GM20431 (cell line): ENCODE measurements around the gene MAP3K20.
"Not testable (repeated sequence)": the region's sequence is repeated elsewhere in the genome, so short reads cannot be mapped to it uniquely, and the experiment has no call there.

Experiments
- in situ Hi-C: fragments of 300-500 bp; cut with MseI, MboI; formaldehyde crosslinking; loops from one replicate; pipeline ENCODE4 v1.15.0; 2020; ENCODE audit warnings: low sequenced_read_pairs; ENCODE audit not compliant: unreplicated experiment

Gene MAP3K20

DNA sequence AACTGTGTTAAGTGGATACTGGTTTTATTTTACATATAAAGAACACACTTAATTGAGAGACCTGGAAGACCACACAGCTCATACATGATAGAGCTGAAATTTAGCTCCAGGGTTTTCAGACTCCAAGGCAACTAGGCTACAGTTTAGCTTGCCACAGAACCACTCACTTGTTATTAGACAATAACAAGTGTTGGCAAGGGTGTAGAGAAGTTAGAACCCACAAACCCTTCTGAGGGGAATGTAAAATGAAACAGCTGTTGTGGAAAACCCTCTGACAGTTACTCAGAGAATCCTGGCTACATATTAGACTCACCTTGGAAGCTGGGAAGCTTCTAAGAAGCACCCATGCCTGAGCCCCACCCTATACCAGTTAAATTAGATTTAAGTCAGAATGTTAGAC is 75.3 kb downstream of the MAP3K20 start:
- in situ Hi-C loops = no loop called here

DNA sequence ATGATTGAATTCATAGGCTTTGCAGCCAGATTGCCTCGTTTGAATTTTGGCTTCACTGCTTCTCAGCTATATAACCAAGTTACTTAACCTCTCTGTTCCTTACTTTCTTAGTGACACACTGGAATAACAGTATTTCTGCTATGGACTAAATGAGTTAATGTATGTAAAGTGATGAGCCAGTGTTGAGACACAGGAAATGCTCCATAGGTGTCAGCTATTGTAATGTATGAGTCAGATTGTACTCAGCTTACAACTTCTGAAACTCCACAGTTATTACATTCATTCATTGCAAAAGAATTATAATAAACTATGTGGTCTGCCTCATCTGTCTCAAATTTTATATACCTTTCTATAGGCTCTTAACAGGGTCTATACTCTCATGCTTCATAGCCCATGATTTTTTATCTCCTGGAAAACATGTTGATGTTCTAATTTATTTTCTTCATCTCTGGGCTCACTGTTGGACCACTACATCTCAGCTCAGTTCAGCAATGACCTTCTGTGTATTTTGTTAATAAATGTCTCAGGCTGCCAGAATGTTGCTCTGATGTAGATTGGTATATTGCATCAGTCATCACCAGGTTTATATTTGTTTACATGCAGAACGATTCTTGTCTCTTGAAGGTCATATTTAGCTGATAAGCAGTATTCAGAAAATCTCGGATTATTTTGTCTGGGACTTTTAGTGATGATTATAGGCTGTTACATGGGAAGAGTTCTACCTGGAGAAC is 76.2 kb downstream of the MAP3K20 start:
- in situ Hi-C loops = no loop called here

DNA sequence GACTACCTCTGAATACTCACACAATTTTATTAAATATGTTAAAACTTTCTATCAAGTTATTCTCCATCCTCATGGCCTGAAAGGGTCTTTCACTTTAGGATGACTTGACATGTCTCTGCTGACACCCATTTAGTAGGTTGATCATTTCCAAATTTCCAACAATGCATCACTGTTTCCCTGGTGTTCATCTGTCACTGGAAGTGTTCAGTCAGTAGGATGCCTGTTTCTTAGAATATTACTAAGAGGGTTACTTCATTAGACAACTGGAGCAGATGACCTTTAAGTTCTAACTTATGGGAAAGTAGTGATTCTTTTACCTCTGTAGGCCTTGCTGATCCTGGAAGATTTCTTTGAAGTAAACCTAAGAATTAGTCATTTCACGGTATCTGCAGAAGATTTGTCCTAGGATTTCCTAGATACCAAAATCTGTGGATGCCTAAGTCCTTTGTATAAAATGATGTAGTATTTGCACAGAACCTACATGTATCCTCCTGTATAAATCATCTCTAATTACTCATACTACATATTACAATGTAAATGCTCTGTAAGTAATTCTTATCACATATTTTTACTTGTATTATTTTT is 77.7 kb downstream of the MAP3K20 start:
- in situ Hi-C loops = no loop called here

DNA sequence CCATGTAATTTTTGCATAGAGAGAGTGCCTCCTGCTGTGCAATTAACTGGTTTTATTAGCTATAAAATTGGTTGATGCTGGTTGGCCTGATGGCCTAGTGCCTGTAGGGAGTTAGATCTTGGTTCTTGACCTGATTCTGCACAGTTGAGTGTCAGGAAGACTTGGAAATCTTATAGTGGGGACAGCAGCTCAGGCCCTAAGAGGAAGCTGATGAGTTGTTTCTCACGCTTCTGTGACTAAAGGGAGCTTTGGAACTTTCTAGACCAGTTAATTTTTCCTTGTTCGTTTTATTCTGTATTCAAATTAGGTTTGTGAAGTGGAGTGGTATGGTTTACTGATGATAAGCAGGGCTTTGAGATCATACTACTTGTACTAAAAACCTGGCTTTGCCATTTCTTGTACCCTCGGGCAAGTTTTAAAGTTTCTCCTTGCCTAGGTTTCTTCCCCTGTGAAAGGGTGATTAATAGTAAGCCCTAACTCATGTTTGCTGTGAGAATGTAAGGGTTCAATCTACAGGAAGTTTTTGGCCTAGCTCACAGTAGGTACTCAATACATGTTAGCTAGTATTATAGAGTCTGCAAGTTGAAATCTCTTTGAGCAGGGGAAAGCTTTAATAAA is 82.1 kb downstream of the MAP3K20 start:
- in situ Hi-C loops = no loop called here

DNA sequence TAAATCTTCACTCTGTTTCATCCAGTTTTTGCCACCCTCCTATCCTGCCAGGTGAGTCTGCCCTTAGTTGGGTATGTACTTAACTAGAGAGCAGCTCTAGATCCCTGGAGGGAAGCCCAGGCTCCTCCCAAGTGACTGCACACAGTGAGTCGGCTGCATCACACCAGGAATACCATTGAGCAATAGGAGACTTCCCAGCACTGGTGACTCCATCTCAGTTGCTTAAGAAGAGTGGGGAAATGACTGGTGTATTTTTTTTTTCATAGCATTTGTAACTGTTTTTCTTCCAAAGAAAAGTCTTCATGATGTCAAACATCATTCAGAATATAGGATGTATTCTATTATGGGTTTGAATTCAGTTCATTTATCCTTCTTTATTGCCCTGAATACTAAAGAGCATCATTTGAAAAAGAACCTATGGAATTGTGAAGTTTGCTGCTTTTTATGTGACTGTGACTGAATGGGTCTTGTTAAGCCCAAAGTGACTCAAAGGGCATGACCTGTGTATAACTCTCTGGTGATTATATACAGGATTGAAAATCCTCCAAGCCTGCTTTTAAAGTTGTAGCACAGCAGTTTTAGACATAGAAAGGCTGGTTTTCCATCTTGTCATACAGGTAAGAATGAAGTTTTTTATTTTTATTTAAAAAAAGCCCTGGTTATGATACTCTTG is 84.3 kb downstream of the MAP3K20 start:
- in situ Hi-C loops = no loop called here

DNA sequence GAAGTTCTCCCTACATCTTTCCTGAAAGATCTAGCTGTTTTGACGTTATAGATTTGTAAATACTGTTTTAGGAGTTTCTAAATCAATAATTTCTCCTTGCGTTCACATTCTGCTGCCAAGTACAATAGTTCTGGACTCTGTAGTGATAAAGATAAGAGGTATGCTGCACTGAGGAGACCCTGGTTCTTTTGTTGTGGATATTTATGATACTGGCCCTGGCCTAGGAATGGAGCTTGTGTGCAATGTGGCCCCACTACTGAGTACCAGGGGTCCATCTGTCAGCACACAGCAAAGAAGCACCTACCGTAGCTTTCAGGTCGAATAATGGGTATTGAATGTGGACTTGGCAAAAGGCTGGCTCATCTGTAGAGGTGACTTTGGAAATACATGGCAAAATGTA is 85.0 kb downstream of the MAP3K20 start:
- in situ Hi-C loops = no loop called here

DNA sequence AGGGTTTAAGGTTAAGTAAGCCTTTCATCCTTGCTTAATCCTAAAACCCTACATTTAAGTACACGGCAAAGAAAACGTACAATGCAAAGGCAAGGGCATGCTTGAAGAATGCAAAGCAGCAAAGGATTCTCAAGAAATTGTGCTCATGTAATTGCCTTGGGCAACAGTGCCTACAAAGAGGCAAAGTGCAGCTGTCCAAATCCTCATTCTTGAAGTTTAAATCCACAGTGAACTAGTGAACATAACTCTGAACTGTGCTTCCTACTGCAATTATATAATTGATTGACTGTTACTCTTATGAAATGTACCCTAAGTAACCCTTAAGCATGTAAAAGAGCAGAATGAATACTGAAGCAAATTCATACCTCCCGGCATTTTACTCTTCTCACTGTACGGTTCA is 85.4 kb downstream of the MAP3K20 start:
- in situ Hi-C loops = no loop called here

DNA sequence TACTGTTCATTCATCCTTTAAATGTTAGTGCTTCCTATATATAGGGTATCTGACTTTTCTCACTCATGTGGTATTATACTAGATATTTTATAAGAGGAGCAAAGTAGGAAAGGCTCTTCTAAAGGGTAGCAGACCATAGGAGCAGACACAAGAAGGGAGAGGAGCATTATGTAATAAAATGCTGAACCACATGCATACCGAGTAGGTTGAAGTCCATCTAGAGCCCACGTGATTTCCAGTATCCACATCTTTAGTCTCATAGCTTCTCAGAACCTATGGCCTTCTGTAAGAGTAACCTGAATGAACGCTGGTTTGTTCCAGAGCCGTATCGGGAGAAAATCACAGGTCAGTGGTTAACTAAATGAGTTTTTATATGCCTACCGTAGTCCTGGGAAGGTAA is 85.9 kb downstream of the MAP3K20 start:
- in situ Hi-C loops = no loop called here

DNA sequence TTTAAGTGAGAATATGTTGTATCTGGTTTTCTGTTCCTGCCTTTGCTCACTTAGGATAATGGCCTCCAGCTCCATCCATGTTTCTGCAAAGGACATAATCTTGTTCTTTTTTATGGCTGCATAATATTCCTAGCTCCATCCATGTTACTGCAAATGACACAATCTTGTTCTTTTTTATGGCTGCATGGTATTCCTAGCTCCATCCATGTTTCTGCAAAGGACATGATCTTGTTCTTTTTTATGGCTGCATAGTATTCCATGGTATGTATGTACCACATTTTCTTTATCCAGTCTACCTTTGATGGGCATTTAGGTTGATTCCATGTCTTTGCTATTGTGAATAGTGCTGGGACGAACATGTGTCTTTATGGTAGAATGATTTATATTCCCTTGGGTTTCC is 87.7 kb downstream of the MAP3K20 start:
- in situ Hi-C loops = not testable (repeated sequence)

DNA sequence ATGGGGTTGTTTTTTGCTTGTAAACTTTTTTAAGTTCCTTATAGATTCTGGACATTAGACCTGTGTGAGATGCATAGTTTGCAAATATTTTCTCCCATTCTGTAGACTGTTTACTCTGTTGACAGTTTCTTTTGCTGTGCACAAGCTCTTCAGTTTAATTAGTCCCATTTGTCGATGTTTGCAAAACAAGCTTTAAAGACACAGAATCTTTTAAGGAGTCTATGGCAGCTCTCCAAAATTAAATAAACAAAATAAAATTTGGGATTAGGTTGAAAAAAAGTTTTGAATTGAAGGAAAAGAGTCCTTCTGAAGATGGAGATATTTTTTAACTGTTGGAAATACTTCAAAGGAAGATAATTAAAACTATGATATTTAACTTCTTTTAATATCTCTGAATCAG is 88.8 kb downstream of the MAP3K20 start:
- in situ Hi-C loops = no loop called here

DNA sequence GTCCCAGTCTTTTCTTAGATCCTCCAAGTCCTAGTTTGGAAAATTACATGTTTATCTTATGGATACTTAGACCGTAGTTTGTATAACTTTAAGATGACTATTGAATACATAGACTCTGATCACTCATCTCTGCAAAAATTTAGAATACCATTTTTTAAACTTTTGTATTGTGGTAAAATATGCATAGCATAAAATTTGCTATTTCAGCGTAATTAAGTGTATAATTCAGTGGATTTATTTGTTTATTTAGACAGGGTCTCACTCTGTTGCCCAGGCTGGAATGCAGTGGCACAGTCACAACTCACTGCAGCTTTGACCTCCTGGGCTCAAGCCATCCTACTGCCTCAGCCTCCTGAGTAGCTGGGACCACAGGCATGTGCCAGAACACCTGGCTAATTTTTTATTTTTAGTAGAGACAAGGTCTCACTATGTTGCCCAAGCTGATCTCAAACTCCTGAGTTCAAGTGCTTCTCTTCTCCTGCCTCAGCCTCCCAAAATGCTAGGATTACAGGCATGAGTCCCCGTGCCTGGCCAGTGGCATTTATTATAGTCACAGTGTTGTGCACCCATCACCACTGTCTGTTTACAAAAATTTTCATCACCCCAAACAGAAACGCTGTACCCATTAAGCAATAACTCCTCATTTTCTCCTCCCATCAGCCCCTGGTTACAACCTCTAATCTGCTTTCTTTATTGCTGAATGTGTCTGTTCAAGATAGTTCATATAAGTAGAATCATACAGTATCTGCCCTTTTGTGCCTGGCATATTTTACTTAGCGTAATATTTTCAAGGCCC is 90.0 kb downstream of the MAP3K20 start:
- in situ Hi-C loops = no loop called here

DNA sequence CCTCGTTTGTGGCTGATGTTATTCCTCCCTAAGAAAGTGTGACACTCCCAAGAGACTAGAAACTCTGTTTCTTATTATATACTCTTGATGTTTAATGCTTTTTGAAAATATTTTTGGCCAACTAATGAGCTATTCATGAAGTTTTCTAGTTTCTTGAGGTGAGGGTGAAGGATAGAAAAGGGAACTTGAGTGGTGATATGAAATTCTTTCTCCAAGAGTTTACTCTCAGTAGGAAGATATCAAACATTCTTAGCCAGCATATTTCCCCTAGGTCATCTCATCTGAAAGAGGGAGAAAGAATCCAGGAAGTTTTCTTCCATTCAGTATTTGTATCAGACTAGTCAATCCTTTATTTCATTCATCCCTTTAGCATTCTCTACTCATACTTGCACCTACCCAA is 95.7 kb downstream of the MAP3K20 start:
- in situ Hi-C loops = no loop called here

DNA sequence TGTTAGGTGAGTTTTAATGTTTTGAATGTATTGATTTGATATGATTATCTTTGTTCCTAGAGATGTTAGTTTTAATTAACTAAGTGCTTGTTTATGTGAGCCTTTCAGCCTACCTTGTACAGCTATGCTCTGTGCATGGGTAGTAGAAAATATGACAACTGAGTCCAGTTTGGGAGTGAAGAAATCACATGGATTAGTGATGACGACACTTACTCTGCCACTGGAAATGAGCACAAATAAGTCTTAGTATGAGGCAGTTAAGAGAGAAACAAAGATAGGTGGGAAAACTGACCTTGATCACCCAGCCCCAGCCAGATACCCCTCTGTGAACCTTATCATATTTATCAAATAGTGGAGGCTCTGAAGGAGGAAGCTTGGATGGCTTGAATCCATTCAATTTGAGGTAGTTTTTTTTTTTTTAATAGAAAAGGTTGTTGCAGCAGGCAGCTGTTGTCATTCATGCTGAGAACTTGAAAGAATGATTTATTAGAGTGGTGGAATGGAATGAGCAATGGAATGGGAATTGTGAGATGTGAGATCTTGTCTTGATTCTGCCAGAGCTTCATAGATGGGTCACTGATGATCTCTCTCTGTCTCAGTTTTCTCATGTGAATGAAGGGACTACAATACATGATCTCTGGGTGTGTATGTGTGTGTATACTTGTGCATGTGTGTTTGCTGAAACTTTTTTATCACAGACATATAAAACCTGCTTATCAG is 96.4 kb downstream of the MAP3K20 start:
- in situ Hi-C loops = no loop called here

DNA sequence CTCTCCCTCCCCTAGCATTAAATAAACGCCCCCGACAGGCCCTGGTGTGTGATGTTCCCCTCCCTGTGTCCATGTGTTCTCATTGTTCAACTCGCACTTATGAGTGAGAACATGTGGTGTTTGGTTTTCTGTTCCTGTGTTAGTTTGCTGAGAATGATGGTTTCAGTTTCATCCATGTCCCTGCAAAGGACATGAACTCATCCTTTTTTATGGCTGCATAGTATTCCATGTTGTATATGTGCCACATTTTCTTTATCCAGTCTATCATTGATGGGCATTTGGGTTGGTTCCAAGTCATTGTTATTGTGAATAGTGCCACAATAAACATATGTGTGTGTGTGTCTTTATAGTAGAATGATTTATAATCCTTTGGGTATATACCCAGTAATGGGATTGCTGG is 98.7 kb downstream of the MAP3K20 start:
- in situ Hi-C loops = not testable (repeated sequence)

DNA sequence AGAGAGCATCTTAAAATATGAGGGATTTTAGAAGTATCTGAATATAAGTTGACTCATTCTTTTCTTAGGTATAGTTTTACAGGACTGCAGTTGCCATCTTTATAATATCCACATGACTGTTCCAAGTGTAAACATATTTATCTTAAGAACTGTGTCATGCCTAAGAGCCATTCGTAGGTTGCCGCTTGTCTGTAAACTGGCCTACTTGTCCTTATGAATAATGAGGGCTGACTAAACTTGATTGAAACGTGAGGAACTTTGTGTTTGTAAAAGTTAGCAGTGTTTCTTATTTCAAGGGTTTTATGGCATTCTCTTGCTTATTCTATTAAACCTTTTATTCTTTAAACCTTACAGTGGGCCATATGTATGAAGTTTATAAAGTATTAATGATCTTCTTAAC is 99.6 kb downstream of the MAP3K20 start:
- in situ Hi-C loops = no loop called here

DNA sequence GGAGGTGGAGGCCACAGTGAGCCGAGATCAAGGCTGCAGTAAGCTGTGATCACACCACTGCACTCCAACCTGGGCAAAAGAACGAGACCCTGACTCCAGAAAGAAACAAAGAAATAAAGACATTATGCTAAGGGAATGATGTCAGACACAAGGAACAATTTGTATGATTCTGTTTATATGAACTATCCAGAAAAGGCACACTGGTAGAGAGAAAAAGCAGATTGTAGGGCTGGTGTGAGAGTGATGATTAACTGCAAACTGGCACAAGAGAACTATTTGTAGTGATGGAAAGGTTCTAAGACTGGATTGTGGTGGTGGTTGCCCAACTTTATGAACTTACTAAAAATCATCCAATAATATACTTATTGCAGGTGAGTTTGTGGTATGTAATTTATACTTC is 106.3 kb downstream of the MAP3K20 start:
- in situ Hi-C loops = no loop called here

DNA sequence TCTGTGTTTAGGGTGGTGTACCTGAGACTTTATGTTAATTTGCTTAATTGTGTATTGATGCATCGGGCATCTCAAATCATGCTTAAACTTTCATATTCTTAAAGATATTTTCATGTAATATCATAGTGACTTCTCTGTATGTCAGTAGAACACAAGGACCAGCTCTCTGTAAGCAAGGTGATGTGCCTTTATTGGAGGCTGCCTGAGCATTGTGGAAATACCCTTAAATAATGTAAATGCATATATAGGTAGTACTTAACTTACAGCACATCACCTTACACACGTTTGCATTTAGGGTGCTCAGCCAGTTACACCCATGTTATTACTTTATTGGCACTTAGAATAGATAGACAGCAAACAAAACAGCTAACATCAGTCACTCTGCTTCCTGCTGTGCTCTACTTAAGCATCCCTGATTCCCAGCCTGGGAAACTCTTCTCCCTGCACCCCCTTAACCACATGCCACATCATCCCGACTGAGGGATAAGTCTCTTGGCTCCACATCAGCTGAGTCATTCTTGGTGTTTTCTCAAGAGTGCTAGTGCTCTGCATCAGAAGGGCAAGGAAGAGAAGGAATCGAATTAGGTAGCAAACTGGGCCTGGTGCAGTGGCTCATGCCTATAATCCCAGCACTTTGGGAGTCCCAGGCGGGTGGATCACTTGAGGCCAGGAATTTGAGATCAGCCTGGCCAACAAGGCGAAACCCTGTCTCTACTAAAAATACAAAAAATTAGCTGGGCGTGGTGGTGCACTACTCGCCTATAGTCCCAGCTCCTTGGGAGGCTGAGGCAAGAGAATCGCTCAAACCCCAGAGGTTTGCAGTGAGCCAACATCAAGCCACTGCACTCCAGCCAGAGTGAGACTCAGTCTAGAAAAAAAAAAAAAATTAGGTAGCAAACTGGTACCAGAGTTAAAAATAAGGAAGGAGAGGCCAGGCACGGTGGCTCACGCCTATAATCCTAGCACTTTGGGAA is 108.7 kb downstream of the MAP3K20 start:
- in situ Hi-C loops = no loop called here

DNA sequence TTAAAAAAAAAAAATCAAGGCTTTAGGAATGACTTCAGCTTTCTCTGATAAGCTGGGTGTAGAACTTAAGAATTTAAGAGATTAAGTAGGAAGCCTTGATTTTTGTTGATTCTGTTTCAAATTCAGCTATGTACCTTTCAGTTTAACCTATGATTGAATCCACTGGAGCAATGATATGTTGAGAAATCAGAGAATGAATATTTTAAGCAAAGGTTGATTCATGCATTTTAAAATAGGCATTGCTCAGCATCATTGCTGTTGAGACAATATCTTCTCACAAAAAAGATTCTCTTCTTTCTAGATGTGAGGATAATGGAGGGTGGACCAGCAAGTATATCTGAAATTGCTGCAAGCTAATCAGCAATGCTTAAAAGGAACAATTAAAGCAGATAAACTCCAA is 109.8 kb downstream of the MAP3K20 start:
- in situ Hi-C loops = no loop called here
